Measurements from ENCODE around the gene GRID1. TPM values are rescaled to one million over a fixed set of nuclear protein-coding genes. Genes with fewer than 3 reads are reported as not detected.

The GRID1 gene
- total RNA-seq, 1 experiment from 2014 or later = not detected

- intact Hi-C loops (cut with micrococcal nuclease; ENCODE audit: unreplicated experiment) = loop anchor here (5.0 to 10.0 kb wide), 2 partner anchors 367 to 820 kb away; no protein-coding TSS in a partner anchor
- Mint-ChIP-seq H3K27ac (ENCODE audit: unreplicated experiment) (no peak overlapping the region), H3K4me3 (ENCODE audit: low read depth, unreplicated experiment) (peak overlapping the region; percentile 62), H3K9me3 (ENCODE audit: low read depth, unreplicated experiment) (no peaks in the 10 kb centered on the region), H3K27me3 (ENCODE audit: unreplicated experiment) (peaks cover 80% of the 10 kb centered on the region), H3K36me3 (ENCODE audit: insufficient read depth, unreplicated experiment) (peaks cover 5% of the 10 kb centered on the region), H3K4me1 (ENCODE audit: low read depth, unreplicated experiment) (peaks cover 8% of the 10 kb centered on the region)
- DNase-seq = peak; percentile 17
- CTCF ChIA-PET = interaction anchor here (0.7 kb wide), 1 partner anchor 16 kb away, joined by 3 read pairs; no protein-coding TSS in a partner anchor
- TF ChIP-seq, protein P1, sequence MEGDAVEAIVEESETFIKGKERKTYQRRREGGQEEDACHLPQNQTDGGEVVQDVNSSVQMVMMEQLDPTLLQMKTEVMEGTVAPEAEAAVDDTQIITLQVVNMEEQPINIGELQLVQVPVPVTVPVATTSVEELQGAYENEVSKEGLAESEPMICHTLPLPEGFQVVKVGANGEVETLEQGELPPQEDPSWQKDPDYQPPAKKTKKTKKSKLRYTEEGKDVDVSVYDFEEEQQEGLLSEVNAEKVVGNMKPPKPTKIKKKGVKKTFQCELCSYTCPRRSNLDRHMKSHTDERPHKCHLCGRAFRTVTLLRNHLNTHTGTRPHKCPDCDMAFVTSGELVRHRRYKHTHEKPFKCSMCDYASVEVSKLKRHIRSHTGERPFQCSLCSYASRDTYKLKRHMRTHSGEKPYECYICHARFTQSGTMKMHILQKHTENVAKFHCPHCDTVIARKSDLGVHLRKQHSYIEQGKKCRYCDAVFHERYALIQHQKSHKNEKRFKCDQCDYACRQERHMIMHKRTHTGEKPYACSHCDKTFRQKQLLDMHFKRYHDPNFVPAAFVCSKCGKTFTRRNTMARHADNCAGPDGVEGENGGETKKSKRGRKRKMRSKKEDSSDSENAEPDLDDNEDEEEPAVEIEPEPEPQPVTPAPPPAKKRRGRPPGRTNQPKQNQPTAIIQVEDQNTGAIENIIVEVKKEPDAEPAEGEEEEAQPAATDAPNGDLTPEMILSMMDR (IDR thresholded peaks at IDR 0.05; ENCODE audit: unreplicated experiment) = no peak
- no TSS peak for BruUV-seq (replicated peaks)
Measured at GRCh38 chr10:86364491-86365345, 1.9 kb downstream of the GRID1 start.

DNA sequence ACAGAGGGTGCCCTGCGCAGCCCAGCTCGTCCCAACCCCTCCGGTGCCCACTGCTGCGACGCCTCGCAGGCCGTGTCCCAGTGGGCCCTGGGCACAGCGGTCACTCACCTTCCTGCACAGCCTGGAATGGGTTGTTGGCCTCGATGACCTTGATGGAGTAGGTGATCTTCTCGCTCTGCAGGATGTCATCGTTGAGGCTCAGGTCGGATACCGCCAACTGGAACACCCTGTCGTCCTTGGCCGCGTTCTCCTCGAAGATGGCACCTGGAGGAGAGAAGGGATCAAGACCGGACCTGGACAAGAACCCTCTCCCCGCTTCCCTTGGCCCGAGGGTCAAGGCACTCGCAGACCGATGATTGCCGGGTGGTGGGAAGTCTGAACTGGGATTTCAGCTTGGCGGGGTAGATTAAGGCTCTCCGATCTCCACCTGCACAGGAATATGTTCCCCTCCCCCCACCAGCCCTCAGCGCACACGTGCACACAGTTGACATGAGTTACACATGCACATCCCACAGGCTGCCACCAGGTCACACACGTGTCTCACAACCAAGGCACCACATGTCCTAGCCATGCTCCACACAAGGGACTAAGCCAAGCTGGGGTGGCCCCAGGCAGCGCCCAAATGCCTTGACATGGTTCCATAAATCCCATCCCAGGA lies 2.6 kb downstream of the GRID1 start:
- no peak overlapping the region for H3K27ac Mint-ChIP-seq (ENCODE audit: unreplicated experiment)
- CTCF ChIA-PET = no interaction called here
- H3K4me3 Mint-ChIP-seq (ENCODE audit: low read depth, unreplicated experiment) = peak overlapping the region; percentile 65
- no peaks in the 10 kb centered on the region for H3K9me3 Mint-ChIP-seq (ENCODE audit: low read depth, unreplicated experiment)
- no peak for DNase-seq
- peaks cover 5% of the 10 kb centered on the region for H3K36me3 Mint-ChIP-seq (ENCODE audit: insufficient read depth, unreplicated experiment)
- intact Hi-C loops (cut with micrococcal nuclease; ENCODE audit: unreplicated experiment) = loop anchor here (5.0 to 10.0 kb wide), 2 partner anchors 367 to 819 kb away; no protein-coding TSS in a partner anchor
- peaks cover 8% of the 10 kb centered on the region for H3K4me1 Mint-ChIP-seq (ENCODE audit: low read depth, unreplicated experiment)
- peaks cover 75% of the 10 kb centered on the region for H3K27me3 Mint-ChIP-seq (ENCODE audit: unreplicated experiment)
- BruUV-seq (replicated peaks) = no TSS peak
- TF ChIP-seq, protein P1 (IDR thresholded peaks at IDR 0.05; ENCODE audit: unreplicated experiment) = no peak

- Mint-ChIP-seq H3K4me3 (ENCODE audit: low read depth, unreplicated experiment) (peak overlapping the region; percentile 65), H3K36me3 (ENCODE audit: insufficient read depth, unreplicated experiment) (peaks cover 5% of the 10 kb centered on the region), H3K27ac (ENCODE audit: unreplicated experiment) (no peak overlapping the region), H3K9me3 (ENCODE audit: low read depth, unreplicated experiment) (no peaks in the 10 kb centered on the region), H3K27me3 (ENCODE audit: unreplicated experiment) (peaks cover 75% of the 10 kb centered on the region), H3K4me1 (ENCODE audit: low read depth, unreplicated experiment) (peaks cover 8% of the 10 kb centered on the region)
- intact Hi-C loops (cut with micrococcal nuclease; ENCODE audit: unreplicated experiment) = loop anchor here (5.0 to 10.0 kb wide), 2 partner anchors 366 to 819 kb away; no protein-coding TSS in a partner anchor
- TF ChIP-seq, protein P1 (IDR thresholded peaks at IDR 0.05; ENCODE audit: unreplicated experiment) = no peak
- peak; percentile 62 for DNase-seq
- CTCF ChIA-PET = no interaction called here
- no TSS peak for BruUV-seq (replicated peaks)
Measured at GRCh38 chr10:86363184-86363832, 3.3 kb downstream of the GRID1 start.

DNA sequence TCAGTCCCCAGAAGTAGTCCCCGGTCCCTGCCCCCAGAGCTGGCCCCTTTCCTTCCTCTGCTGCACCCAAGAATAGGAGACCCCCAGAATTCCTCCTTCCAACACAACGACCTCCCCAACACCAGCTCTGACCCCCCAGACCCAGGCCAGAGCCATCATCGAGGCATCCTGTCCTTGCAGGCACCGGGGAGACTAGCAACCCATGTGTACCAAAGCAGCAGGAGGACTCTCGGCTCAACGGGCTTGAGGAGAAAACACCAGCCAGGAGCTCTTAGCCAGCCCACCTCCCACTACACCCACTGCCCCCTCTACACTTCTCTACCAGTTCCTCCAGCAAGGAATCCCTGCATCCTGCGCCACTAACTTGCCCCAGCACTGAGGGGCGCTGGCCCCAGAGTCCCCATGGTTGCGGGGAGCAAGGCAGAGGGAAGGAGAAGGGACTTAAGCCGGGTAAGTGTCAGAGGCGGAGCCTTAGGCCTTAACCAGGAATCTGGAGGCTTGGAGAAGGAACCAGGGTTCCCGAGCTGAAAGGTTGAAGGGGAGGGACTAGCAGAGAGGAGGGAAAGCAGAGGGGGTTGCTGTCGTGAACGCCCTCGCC lies 3.9 kb downstream of the GRID1 start:
- no peaks in the 10 kb centered on the region for H3K9me3 Mint-ChIP-seq (ENCODE audit: low read depth, unreplicated experiment)
- H3K27ac Mint-ChIP-seq (ENCODE audit: unreplicated experiment) = no peak overlapping the region
- peaks cover 75% of the 10 kb centered on the region for H3K27me3 Mint-ChIP-seq (ENCODE audit: unreplicated experiment)
- intact Hi-C loops (cut with micrococcal nuclease; ENCODE audit: unreplicated experiment) = loop anchor here (5.0 to 10.0 kb wide), 2 partner anchors 365 to 818 kb away; no protein-coding TSS in a partner anchor
- CTCF ChIA-PET = no interaction called here
- peak overlapping the region; percentile 65 for H3K4me3 Mint-ChIP-seq (ENCODE audit: low read depth, unreplicated experiment)
- peaks cover 5% of the 10 kb centered on the region for H3K36me3 Mint-ChIP-seq (ENCODE audit: insufficient read depth, unreplicated experiment)
- BruUV-seq (replicated peaks) = no TSS peak
- H3K4me1 Mint-ChIP-seq (ENCODE audit: low read depth, unreplicated experiment) = peaks cover 8% of the 10 kb centered on the region
- no peak for DNase-seq
- TF ChIP-seq, protein P1 (IDR thresholded peaks at IDR 0.05; ENCODE audit: unreplicated experiment) = no peak
